ENCODE data around the gene NAA20. TPM values are rescaled to one million over a fixed set of nuclear protein-coding genes. Genes with fewer than 3 reads are reported as not detected.

Gene NAA20
- total RNA-seq, 2 donors from 2014 or later, result 33.9 to 48.5 TPM

- Histone ChIP-seq H3K4me1 (replicated peaks) (no peaks in the 10 kb centered on the region), H3K4me3 (no peak overlapping the region), H3K9me3 (no peaks in the 10 kb centered on the region), H3K36me3 (no peaks in the 10 kb centered on the region), H3K27me3 (replicated peaks; ENCODE audit: insufficient read depth) (no peaks in the 10 kb centered on the region), H3K27ac (no peak overlapping the region)
- 70% methylated on average over 15 of the region's 15 CpGs for WGBS
- intact Hi-C loops (cut with DNase I), result no loop called here
- no peak for DNase-seq (ENCODE audit: low spot score)
- no peak for TF ChIP-seq POLR2AphosphoS5 (IDR thresholded peaks at IDR 0.05)
- TF ChIP-seq, protein P1, sequence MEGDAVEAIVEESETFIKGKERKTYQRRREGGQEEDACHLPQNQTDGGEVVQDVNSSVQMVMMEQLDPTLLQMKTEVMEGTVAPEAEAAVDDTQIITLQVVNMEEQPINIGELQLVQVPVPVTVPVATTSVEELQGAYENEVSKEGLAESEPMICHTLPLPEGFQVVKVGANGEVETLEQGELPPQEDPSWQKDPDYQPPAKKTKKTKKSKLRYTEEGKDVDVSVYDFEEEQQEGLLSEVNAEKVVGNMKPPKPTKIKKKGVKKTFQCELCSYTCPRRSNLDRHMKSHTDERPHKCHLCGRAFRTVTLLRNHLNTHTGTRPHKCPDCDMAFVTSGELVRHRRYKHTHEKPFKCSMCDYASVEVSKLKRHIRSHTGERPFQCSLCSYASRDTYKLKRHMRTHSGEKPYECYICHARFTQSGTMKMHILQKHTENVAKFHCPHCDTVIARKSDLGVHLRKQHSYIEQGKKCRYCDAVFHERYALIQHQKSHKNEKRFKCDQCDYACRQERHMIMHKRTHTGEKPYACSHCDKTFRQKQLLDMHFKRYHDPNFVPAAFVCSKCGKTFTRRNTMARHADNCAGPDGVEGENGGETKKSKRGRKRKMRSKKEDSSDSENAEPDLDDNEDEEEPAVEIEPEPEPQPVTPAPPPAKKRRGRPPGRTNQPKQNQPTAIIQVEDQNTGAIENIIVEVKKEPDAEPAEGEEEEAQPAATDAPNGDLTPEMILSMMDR (IDR thresholded peaks at IDR 0.05), result no peak
- TF ChIP-seq POLR2A (IDR thresholded peaks at IDR 0.05), result no peak
Measured at GRCh38 chr20:20073801-20074371, 56.7 kb downstream of the NAA20 start.

DNA sequence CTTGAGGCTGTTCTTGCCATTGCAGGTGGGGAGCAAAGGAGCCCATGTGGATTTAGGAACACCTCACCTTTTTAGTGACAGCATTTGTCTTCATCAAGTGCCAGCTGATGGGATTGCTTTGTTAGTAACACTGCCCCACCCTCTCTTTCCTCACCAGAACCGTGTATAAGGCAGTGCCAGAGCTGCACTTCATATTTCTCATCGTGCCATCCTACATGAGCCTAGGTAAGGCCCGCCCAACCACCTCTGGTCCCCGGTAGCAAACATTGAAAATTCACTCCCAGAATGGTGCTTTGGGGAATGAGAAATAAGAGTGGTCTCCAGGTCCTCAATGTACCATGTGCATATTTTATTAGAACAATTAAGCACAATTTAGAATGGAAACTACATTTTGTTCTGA, 57.9 kb downstream of the NAA20 start:
- DNase-seq (ENCODE audit: low spot score), result no peak
- Histone ChIP-seq H3K4me3 (no peak overlapping the region), H3K27me3 (replicated peaks; ENCODE audit: insufficient read depth) (no peaks in the 10 kb centered on the region), H3K9me3 (no peaks in the 10 kb centered on the region), H3K27ac (no peak overlapping the region), H3K36me3 (no peaks in the 10 kb centered on the region), H3K4me1 (replicated peaks) (no peaks in the 10 kb centered on the region)
- 86% methylated on average over 4 of the region's 4 CpGs for WGBS
- intact Hi-C loops (cut with DNase I), result no loop called here
- TF ChIP-seq, protein P1 (IDR thresholded peaks at IDR 0.05), result no peak
- TF ChIP-seq POLR2A (IDR thresholded peaks at IDR 0.05), result no peak

DNA sequence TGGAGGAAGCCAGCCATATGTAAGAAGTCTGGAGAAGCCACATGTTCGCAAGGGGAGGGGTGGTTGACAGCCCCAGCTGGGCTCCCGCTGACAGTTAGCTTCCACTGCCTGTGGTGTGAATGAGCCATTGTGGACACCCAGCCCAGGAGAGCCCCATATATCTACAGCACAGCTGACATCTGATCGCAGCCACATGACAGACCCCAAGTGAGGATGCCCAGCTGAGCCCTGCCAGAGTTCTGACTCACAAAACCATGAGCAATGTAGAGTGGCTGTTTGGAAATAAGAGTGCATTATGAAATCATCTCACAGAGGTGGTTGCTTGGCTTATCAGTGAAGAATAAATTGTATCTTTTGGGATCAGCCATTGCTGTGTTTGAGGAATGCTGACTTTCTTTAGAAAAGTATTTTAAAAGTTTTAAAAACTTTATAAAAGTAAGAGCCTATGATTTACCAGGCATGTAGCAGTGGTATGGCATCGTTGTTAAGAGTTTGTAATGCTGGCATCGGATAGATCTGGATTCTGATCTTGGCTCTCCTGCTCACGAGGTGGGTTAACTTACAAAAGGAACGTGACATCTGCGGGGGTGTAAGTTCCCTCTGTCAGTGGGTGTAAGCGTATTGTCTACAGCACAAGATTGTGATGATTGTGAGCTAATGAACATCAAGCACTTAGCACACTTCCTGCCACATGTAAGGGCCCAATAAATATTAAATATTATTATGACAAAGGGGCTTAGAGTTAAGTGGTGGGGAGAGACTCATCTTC, 59.3 kb downstream of the NAA20 start:
- no peak for DNase-seq (ENCODE audit: low spot score)
- Histone ChIP-seq H3K27me3 (replicated peaks; ENCODE audit: insufficient read depth) (no peaks in the 10 kb centered on the region), H3K27ac (no peak overlapping the region), H3K9me3 (no peaks in the 10 kb centered on the region), H3K4me1 (replicated peaks) (no peaks in the 10 kb centered on the region), H3K36me3 (no peaks in the 10 kb centered on the region), H3K4me3 (no peak overlapping the region)
- TF ChIP-seq POLR2A (IDR thresholded peaks at IDR 0.05) (no peak), POLR2AphosphoS5 (IDR thresholded peaks at IDR 0.05) (no peak)
- TF ChIP-seq, protein P1 (IDR thresholded peaks at IDR 0.05), result no peak
- intact Hi-C loops (cut with DNase I), result no loop called here
- 87% methylated on average over 9 of the region's 9 CpGs for WGBS

GRCh38 chr20:20078041-20078440, 60.9 kb downstream of the NAA20 start:
- TF ChIP-seq POLR2AphosphoS5 (IDR thresholded peaks at IDR 0.05) (no peak), POLR2A (IDR thresholded peaks at IDR 0.05) (no peak)
- TF ChIP-seq, protein P1 (IDR thresholded peaks at IDR 0.05), result no peak
- DNase-seq (ENCODE audit: low spot score), result no peak

More at GRCh38 chr20:20078041-20078440, 60.9 kb downstream of the NAA20 start:
- 88% methylated on average over 4 of the region's 4 CpGs for WGBS
- H3K27ac ChIP-seq, result no peak overlapping the region
- H3K27me3 ChIP-seq (replicated peaks; ENCODE audit: insufficient read depth), result no peaks in the 10 kb centered on the region
- H3K9me3 ChIP-seq, result no peaks in the 10 kb centered on the region
- H3K36me3 ChIP-seq, result no peaks in the 10 kb centered on the region
- intact Hi-C loops (cut with DNase I), result no loop called here
- H3K4me3 ChIP-seq, result no peak overlapping the region
- H3K4me1 ChIP-seq (replicated peaks), result no peaks in the 10 kb centered on the region

Measured in prostate gland (tissue), 2 donors.